Neuronal stem cell (in vitro differentiated cells): ENCODE results near the gene NLRP7.
A peak's percentile ranks its signal among the peaks of the same experiment; 100 is the strongest.
"Not testable (repeated sequence)": the region's sequence is repeated elsewhere in the genome, so short reads cannot be mapped to it uniquely, and the experiment has no call there.

Source experiments
- DNase-seq: peaks from one replicate; pipeline ENCODE4 v3.0.0-alpha.2; 2013; ENCODE audit warnings: low spot score
- H2AFZ ChIP-seq: one replicate; pipeline ENCODE4 v1.6.1; 2013; ENCODE audit warnings: mild to moderate bottlenecking, low read length, inconsistent platforms
- H2AK5ac ChIP-seq: 2 replicates; pipeline ENCODE4 v1.6.1; 2013; ENCODE audit warnings: low read depth, mild to moderate bottlenecking, inconsistent platforms, low read length, moderate library complexity, mixed read lengths
- H2BK120ac ChIP-seq: 2 replicates; pipeline ENCODE4 v1.6.1; 2013; ENCODE audit warnings: low read depth, mild to moderate bottlenecking, inconsistent platforms, low read length, moderate library complexity, mixed read lengths
- H2BK12ac ChIP-seq: one replicate; pipeline ENCODE4 v1.6.1; 2013; ENCODE audit warnings: low read length, inconsistent platforms
- H2BK15ac ChIP-seq: 2 replicates; pipeline ENCODE4 v1.6.1; 2013; ENCODE audit warnings: mild to moderate bottlenecking, low read length, inconsistent platforms, mixed read lengths
- H2BK5ac ChIP-seq: one replicate; pipeline ENCODE4 v1.6.1; 2013; ENCODE audit warnings: inconsistent platforms, mild to moderate bottlenecking, low read length, moderate library complexity
- H3K14ac ChIP-seq: one replicate; pipeline ENCODE4 v1.6.1; 2013; ENCODE audit warnings: low read length, inconsistent platforms
- H3K18ac ChIP-seq: 2 replicates; pipeline ENCODE4 v1.6.1; 2013; ENCODE audit warnings: low read length, inconsistent platforms
- H3K23ac ChIP-seq: 2 replicates; pipeline ENCODE4 v1.6.1; 2013; ENCODE audit warnings: low read depth, mild to moderate bottlenecking, mixed read lengths, low read length, inconsistent platforms; ENCODE audit not compliant: poor library complexity
- H3K27ac ChIP-seq: replicated peaks from 3 replicates; pipeline ENCODE4 v1.5.1; 2013; ENCODE audit warnings: low read length, inconsistent platforms
- H3K27me3 ChIP-seq, 3 experiments: 2 replicates each; pipeline ENCODE4 v1.6.1; 2013; ENCODE audit warnings: low read length in 3 of 3, mild to moderate bottlenecking in 2 of 3, inconsistent platforms in 1 of 3, low read depth in 1 of 3, mixed read lengths in 1 of 3, moderate library complexity in 1 of 3; ENCODE audit not compliant: control insufficient read depth in 3 of 3, insufficient read depth in 3 of 3
- H3K36me3 ChIP-seq, 2 donors: replicated peaks in 1 of 2; 2 replicates each; pipeline ENCODE4 v1.6.1; 2013; ENCODE audit warnings: low read length in 2 of 2; ENCODE audit not compliant: control insufficient read depth in 2 of 2, insufficient read depth in 2 of 2
- H3K4ac ChIP-seq: 2 replicates; pipeline ENCODE4 v1.6.1; 2013; ENCODE audit warnings: inconsistent platforms, mild to moderate bottlenecking, low read length, moderate library complexity
- H3K4me1 ChIP-seq, 2 donors: 1 replicate in 1 of 2; 2 replicates in 1 of 2; pipeline ENCODE4 v1.6.1; 2013; ENCODE audit warnings: low read length in 2 of 2, low read depth in 1 of 2; ENCODE audit not compliant: control insufficient read depth in 2 of 2, insufficient read depth in 1 of 2
- H3K4me2 ChIP-seq: one replicate; pipeline ENCODE4 v1.6.1; 2013; ENCODE audit warnings: mild to moderate bottlenecking, low read length, inconsistent platforms; ENCODE audit not compliant: insufficient read depth, poor library complexity, severe bottlenecking
- H3K4me3 ChIP-seq, 2 donors: 2 replicates each; pipeline ENCODE4 v1.5.1; 2013; ENCODE audit warnings: low read length in 2 of 2, mild to moderate bottlenecking in 2 of 2, inconsistent platforms in 1 of 2, moderate library complexity in 1 of 2
- H3K79me1 ChIP-seq: one replicate; pipeline ENCODE4 v1.6.1; 2013; ENCODE audit warnings: low read depth, mild to moderate bottlenecking, inconsistent platforms, low read length, moderate library complexity
- H3K9ac ChIP-seq: one replicate; pipeline ENCODE4 v1.6.1; 2013; ENCODE audit warnings: mild to moderate bottlenecking, low read depth, low read length, inconsistent platforms; ENCODE audit not compliant: poor library complexity
- H3K9me3 ChIP-seq, 2 donors: replicated peaks in 1 of 2; 2 replicates each; pipeline versions ENCODE3 to v1.6.1; 2013; ENCODE audit warnings: low read length in 2 of 2, mild to moderate bottlenecking in 2 of 2, inconsistent platforms in 1 of 2, low read depth in 1 of 2, mixed read lengths in 1 of 2, moderate library complexity in 1 of 2; ENCODE audit not compliant: control insufficient read depth in 2 of 2, insufficient read depth in 1 of 2
- H4K8ac ChIP-seq: one replicate; pipeline ENCODE4 v1.6.1; 2013; ENCODE audit warnings: low read depth, mild to moderate bottlenecking, inconsistent platforms, low read length, moderate library complexity
- H4K91ac ChIP-seq: one replicate; pipeline ENCODE4 v1.6.1; 2013; ENCODE audit warnings: low read length, low read depth, mild to moderate bottlenecking, inconsistent platforms; ENCODE audit not compliant: poor library complexity
- WGBS, 2 donors: extraction: QIAGEN DNeasy Blood & Tissue Kit; methylation state at CpG; one replicate each; pipeline ENCODE4 v1.1.7; 2013; ENCODE audit warnings: missing lambda C conversion rate in 2 of 2, mixed read lengths in 1 of 2; ENCODE audit not compliant: insufficient read length in 2 of 2, insufficient replicate concordance in 1 of 2; ENCODE audit errors: extremely low coverage in 2 of 2; 5-methylcytosine and 5-hydroxymethylcytosine counted together

The NLRP7 gene

GRCh38 chr19:54916822-54917221 is 30.5 kb downstream of the NLRP7 start:
- Histone ChIP-seq H3K4me1 (no peaks in the 10 kb centered on the region), H3K4me2 (no peak overlapping the region), H3K27me3 (no peaks in the 10 kb centered on the region), H4K91ac (no peak overlapping the region), H3K18ac (no peak overlapping the region), H3K4me3 (no peak overlapping the region), H2AFZ (no peak overlapping the region), H3K14ac (no peak overlapping the region), H3K79me1 (no peaks in the 10 kb centered on the region), H2BK120ac (no peak overlapping the region), H2BK5ac (no peak overlapping the region), H4K8ac (no peak overlapping the region), H3K9ac (no peak overlapping the region), H3K4ac (no peak overlapping the region), H2BK12ac (no peak overlapping the region), H3K23ac (no peak overlapping the region), H3K36me3 (no peaks in the 10 kb centered on the region), H3K27ac (no peak overlapping the region), H3K9me3 (no peaks in the 10 kb centered on the region), H2AK5ac (no peak overlapping the region), H2BK15ac (no peak overlapping the region)
- no CpG with 5 or more reads among the region's 11 CpGs for WGBS, 2 donors
- DNase-seq: no peak

- H3K9ac ChIP-seq, H3K79me1 ChIP-seq, DNase-seq, H4K91ac ChIP-seq, H3K4me3 ChIP-seq, H3K27ac ChIP-seq, H3K4ac ChIP-seq, H3K18ac ChIP-seq, H2BK12ac ChIP-seq, H2AFZ ChIP-seq, H3K4me1 ChIP-seq, H3K4me2 ChIP-seq, H3K9me3 ChIP-seq, H3K27me3 ChIP-seq, H3K36me3 ChIP-seq, H2BK15ac ChIP-seq, H3K23ac ChIP-seq, H2AK5ac ChIP-seq, H2BK5ac ChIP-seq, H2BK120ac ChIP-seq, H3K14ac ChIP-seq, H4K8ac ChIP-seq: not testable (repeated sequence)
- WGBS, 2 donors: no CpG with 5 or more reads among the region's 5 CpGs
Observed at GRCh38 chr19:54907899-54908298, 39.4 kb downstream of the NLRP7 start.

- Histone ChIP-seq H2BK15ac (no peak overlapping the region), H3K27me3 (no peaks in the 10 kb centered on the region), H3K79me1 (no peaks in the 10 kb centered on the region), H3K27ac (no peak overlapping the region), H2BK120ac (no peak overlapping the region), H3K9me3 (peaks cover 0 to 4% of the 10 kb centered on the region in 2 donors), H3K4me2 (no peak overlapping the region), H3K36me3 (no peaks in the 10 kb centered on the region), H2BK12ac (no peak overlapping the region), H2AK5ac (no peak overlapping the region), H3K9ac (no peak overlapping the region), H3K14ac (no peak overlapping the region), H4K8ac (no peak overlapping the region), H3K18ac (no peak overlapping the region), H4K91ac (no peak overlapping the region), H3K4me3 (no peak overlapping the region), H2AFZ (peak overlapping the region; percentile 64), H2BK5ac (no peak overlapping the region), H3K4ac (no peak overlapping the region), H3K4me1 (peaks cover 0 to 3% of the 10 kb centered on the region in 2 donors), H3K23ac (no peak overlapping the region)
- WGBS, 2 donors: no CpG with 5 or more reads among the region's 7 CpGs
- DNase-seq: no peak
Observed at GRCh38 chr19:54906819-54907218, 40.5 kb downstream of the NLRP7 start.

- H3K9ac ChIP-seq: no peak within 1 kb of the TSS
- H3K36me3 ChIP-seq: no peaks in the 10 kb centered on the region
- H3K27me3 ChIP-seq: no peaks in the 10 kb centered on the region
- no peak within 1 kb of the TSS for H2BK12ac ChIP-seq
- H3K18ac ChIP-seq: peak within 1 kb of the TSS; percentile 53
- H3K79me1 ChIP-seq: no peaks in the 10 kb centered on the region
- peaks cover 0 to 4% of the 10 kb centered on the region in 2 donors for H3K9me3 ChIP-seq
- no peak within 1 kb of the TSS for H3K4me3 ChIP-seq
- no peak within 1 kb of the TSS for H3K4me2 ChIP-seq
- no peak within 1 kb of the TSS for H2BK120ac ChIP-seq
- H4K8ac ChIP-seq: peak within 1 kb of the TSS; percentile 45
- H4K91ac ChIP-seq: no peak within 1 kb of the TSS
- H2BK5ac ChIP-seq: no peak within 1 kb of the TSS
- no peak within 1 kb of the TSS for H2AK5ac ChIP-seq
- no peak within 1 kb of the TSS for H3K4ac ChIP-seq
- H3K14ac ChIP-seq: peak within 1 kb of the TSS; percentile 63
- no peak within 1 kb of the TSS for H3K27ac ChIP-seq
- H3K23ac ChIP-seq: peak within 1 kb of the TSS; percentile 88
- H2BK15ac ChIP-seq: no peak within 1 kb of the TSS
- peak within 1 kb of the TSS; percentile 64 for H2AFZ ChIP-seq
- H3K4me1 ChIP-seq: peaks cover 0 to 3% of the 10 kb centered on the region in 2 donors
- DNase-seq: no peak
- no CpG with 5 or more reads among the region's 22 CpGs for WGBS, 2 donors
Observed at GRCh38 chr19:54905803-54906511, 41.4 kb downstream of the NLRP7 start, which contains the start of gene NCR1. NCR1 (plus strand) TSS chr19:54906148; CDS start chr19:54906188, 40 bp downstream.
